Right lobe of liver (tissue), 6 donors: Measurements from ENCODE around the gene PAX9. TPM values are rescaled to one million over a fixed set of nuclear protein-coding genes. Genes with fewer than 3 reads are reported as not detected.

Source experiments
- ATAC-seq, 4 donors: fragments of 200-7000 bp; cut with Tn5 transposase; one replicate each; pipeline ENCODE4 v1.9.1; 2020; ENCODE audit warnings: mild to moderate bottlenecking in 4 of 4, moderate library complexity in 4 of 4
- DNase-seq, 3 donors: peaks; one replicate each; pipeline ENCODE4 v3.0.0-alpha.2; 2020
- H3K27ac ChIP-seq, 3 donors: fragments of 200-600 bp; one replicate each; pipeline ENCODE4 v1.8.0; 2022
- H3K27me3 ChIP-seq, 2 donors: fragments of 200-600 bp; one replicate each; pipeline ENCODE4 v1.8.0; 2022
- H3K36me3 ChIP-seq, 4 donors: fragments of 200-600 bp; sonication (generic) in 1 of 4; one replicate each; pipeline versions ENCODE4 v1.5.1 to v1.8.0; 2017 to 2022; ENCODE audit warnings: control low read depth in 1 of 4
- H3K4me1 ChIP-seq, 4 donors: fragments of 200-600 bp; sonication (generic) in 1 of 4; one replicate each; pipeline versions ENCODE4 v1.5.1 to v1.8.0; 2017 to 2022; ENCODE audit warnings: control low read depth in 1 of 4
- H3K4me3 ChIP-seq, 3 donors: fragments of 200-600 bp; one replicate each; pipeline ENCODE4 v1.8.0; 2022
- H3K9me3 ChIP-seq, 4 donors: fragments of 200-600 bp; sonication (generic) in 1 of 4; one replicate each; pipeline versions ENCODE4 v1.5.1 to v1.8.0; 2017 to 2022; ENCODE audit warnings: control low read depth in 1 of 4
- CTCF ChIP-seq, 4 donors: fragments of 200-600 bp in 3 of 4; fragments of 450-650 bp in 1 of 4; IDR thresholded peaks; one replicate each; pipeline versions ENCODE4 v1.5.1 to v1.8.0; 2016 to 2022; ENCODE audit warnings: antibody characterized with exemption in 4 of 4, mild to moderate bottlenecking in 2 of 4
- POLR2A ChIP-seq: fragments of 450-650 bp; IDR thresholded peaks from one replicate; pipeline ENCODE4 v1.6.1; 2017; ENCODE audit warnings: antibody characterized with exemption, mild to moderate bottlenecking
- WGBS: methylation state at CpG from one replicate; pipeline ENCODE4 v1.1.6; 2018; ENCODE audit warnings: low coverage, low lambda C conversion rate; ENCODE audit not compliant: insufficient coverage; ENCODE audit errors: missing lambda C conversion rate; 5-methylcytosine and 5-hydroxymethylcytosine counted together
- intact Hi-C, 2 donors: fragments of 100-400 bp; cut with DNase I; formaldehyde crosslinking; loops; one replicate each; pipeline versions ENCODE4 v1.11.2 to v1.14.1; 2022
- total RNA-seq, 6 experiments: library from RNA; depleted of rRNA in 2 of 6; stranded (reverse); fragments of >200 nt in 2 of 6; fragmentation: NEBNext Ultra II Directional in 3 of 6; extraction: Animal tissue kit (Norgen Biotek cat#: 25700) in 3 of 6; gene quantifications; one replicate each; pipeline versions ENCODE4 v1.1.0 to v1.2.4, GENCODE V29; 2016 to 2023
- donor health status: DM: no; HTN: yes; CAD: no.
- donor health status: DM: no; HTN: no; CAD: no.
- donor health status: DM: no; HTN: no; CAD: no.
- donor health status: DM: no; HTN: yes; CAD: no.
- donor health status: DM: no; HTN: yes; CAD: no.

The PAX9 gene
- total RNA-seq, 6 experiments from 2014 or later: not detected

GRCh38 chr14:36717363-36717762 is 55.7 kb downstream of the PAX9 start:
- H3K27ac ChIP-seq: no peak overlapping the region
- intact Hi-C loops: no loop called here
- no peaks in the 10 kb centered on the region for H3K36me3 ChIP-seq
- no peaks in the 10 kb centered on the region for H3K4me1 ChIP-seq
- ATAC-seq (no peak), DNase-seq (no peak)
- no peak overlapping the region for H3K4me3 ChIP-seq
- TF ChIP-seq CTCF (IDR thresholded peaks at IDR 0.05) (no peak), POLR2A (no peak)
- no peaks in the 10 kb centered on the region for H3K27me3 ChIP-seq
- 31% methylated on average over 5 of the region's 5 CpGs for WGBS
- no peaks in the 10 kb centered on the region for H3K9me3 ChIP-seq

- intact Hi-C loops: no loop called here
- WGBS: 20% methylated on average over 1 of the region's 1 CpG
- no peak overlapping the region for H3K27ac ChIP-seq
- no peaks in the 10 kb centered on the region for H3K4me1 ChIP-seq
- H3K4me3 ChIP-seq: no peak overlapping the region
- no peaks in the 10 kb centered on the region for H3K9me3 ChIP-seq
- no peaks in the 10 kb centered on the region for H3K27me3 ChIP-seq
- TF ChIP-seq CTCF (IDR thresholded peaks at IDR 0.05) (no peak), POLR2A (no peak)
- H3K36me3 ChIP-seq: no peaks in the 10 kb centered on the region
- ATAC-seq (no peak), DNase-seq (no peak)
Observed at GRCh38 chr14:36718216-36718615, 56.6 kb downstream of the PAX9 start.

- Histone ChIP-seq H3K27me3 (no peaks in the 10 kb centered on the region), H3K9me3 (no peaks in the 10 kb centered on the region), H3K4me1 (no peaks in the 10 kb centered on the region), H3K4me3 (no peak overlapping the region), H3K36me3 (no peaks in the 10 kb centered on the region), H3K27ac (no peak overlapping the region)
- ATAC-seq (no peak), DNase-seq (no peak)
- intact Hi-C loops: no loop called here
- TF ChIP-seq POLR2A (no peak), CTCF (IDR thresholded peaks at IDR 0.05) (no peak)
- WGBS: 48% methylated on average over 3 of the region's 7 CpGs
Observed at GRCh38 chr14:36719823-36720222, 58.2 kb downstream of the PAX9 start.

GRCh38 chr14:36720657-36721056 is 59.0 kb downstream of the PAX9 start:
- WGBS: 38% methylated on average over 2 of the region's 2 CpGs
- no peaks in the 10 kb centered on the region for H3K4me1 ChIP-seq

More at GRCh38 chr14:36720657-36721056, 59.0 kb downstream of the PAX9 start:
- Histone ChIP-seq H3K4me3 (no peak overlapping the region), H3K27ac (no peak overlapping the region), H3K36me3 (no peaks in the 10 kb centered on the region), H3K9me3 (no peaks in the 10 kb centered on the region), H3K27me3 (no peaks in the 10 kb centered on the region)
- ATAC-seq (no peak), DNase-seq (no peak)
- TF ChIP-seq POLR2A (no peak), CTCF (IDR thresholded peaks at IDR 0.05) (no peak)
- intact Hi-C loops: no loop called here
